ENCODE data around the gene IGFL3. TPM values are rescaled to one million over a fixed set of nuclear protein-coding genes. Genes with fewer than 3 reads are reported as not detected.
"Not testable (repeated sequence)": the region's sequence is repeated elsewhere in the genome, so short reads cannot be mapped to it uniquely, and the experiment has no call there.

The IGFL3 gene
- polyA plus RNA-seq, 1 of the 3 experiments (the other 2 are of a cell fraction), result not detected

DNA sequence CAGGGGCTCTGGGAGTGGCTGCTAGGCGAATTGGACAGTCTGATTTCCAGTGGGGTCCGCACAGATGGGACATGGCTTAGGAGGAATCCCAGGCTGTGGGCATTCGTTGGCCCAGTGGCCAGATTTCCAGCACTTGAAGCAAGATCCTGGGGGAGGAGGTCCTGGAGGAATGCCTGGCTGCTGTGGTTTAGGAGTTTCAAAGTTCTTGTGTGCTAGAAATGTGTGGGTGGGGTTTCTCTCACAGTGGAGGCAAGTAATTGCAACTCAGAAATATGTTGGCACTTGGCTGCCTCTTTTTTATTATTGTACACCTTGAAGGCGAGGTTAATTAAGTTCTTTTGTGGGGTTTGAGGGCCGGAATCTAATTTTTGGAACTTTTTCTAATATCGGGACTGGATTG is 17.1 kb downstream of the IGFL3 start:
- Histone ChIP-seq H3K4me2 (no peak overlapping the region), H3K9me2 (no peaks in the 10 kb centered on the region), H3K27me3 (ENCODE audit: insufficient read depth) (peaks cover 9% of the 10 kb centered on the region; the same call in 1 of the 2 replicates), H3F3A (replicated peaks; ENCODE audit: insufficient read depth) (no peaks in the 10 kb centered on the region), H4K20me1 (ENCODE audit: insufficient read depth) (no peaks in the 10 kb centered on the region), H3K27ac (ENCODE audit: low read depth in 2 of 2, low read length in 1 of 2) (no peak overlapping the region), H3K4me3 (ENCODE audit: low read depth in 2 of 2, low read length in 1 of 2) (no peak overlapping the region), H3K4me1 (ENCODE audit: control insufficient read depth in 1 of 2, insufficient read depth in 2 of 2, low read depth in 1 of 2, low read length in 1 of 2) (no peaks in the 10 kb centered on the region), H3K9ac (no peak overlapping the region), H3K79me2 (ENCODE audit: insufficient read depth) (no peaks in the 10 kb centered on the region), H2AFZ (ENCODE audit: low read depth) (no peak overlapping the region), H3K36me3 (replicated peaks in 1 of 2; ENCODE audit: control insufficient read depth in 1 of 2, insufficient read depth in 2 of 2, low read length in 1 of 2) (no peaks in the 10 kb centered on the region), H3K9me3 (no peaks in the 10 kb centered on the region)
- DNase-seq, result no peak
- WGBS (ENCODE audit: low lambda C conversion rate), result 12% methylated on average over 6 of the region's 6 CpGs
- TF ChIP-seq, protein P1, sequence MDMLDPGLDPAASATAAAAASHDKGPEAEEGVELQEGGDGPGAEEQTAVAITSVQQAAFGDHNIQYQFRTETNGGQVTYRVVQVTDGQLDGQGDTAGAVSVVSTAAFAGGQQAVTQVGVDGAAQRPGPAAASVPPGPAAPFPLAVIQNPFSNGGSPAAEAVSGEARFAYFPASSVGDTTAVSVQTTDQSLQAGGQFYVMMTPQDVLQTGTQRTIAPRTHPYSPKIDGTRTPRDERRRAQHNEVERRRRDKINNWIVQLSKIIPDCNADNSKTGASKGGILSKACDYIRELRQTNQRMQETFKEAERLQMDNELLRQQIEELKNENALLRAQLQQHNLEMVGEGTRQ (IDR thresholded peaks at IDR 0.05; ENCODE audit: borderline replicate concordance, low read depth, low read length), result no peak
- TF ChIP-seq TCF12 (IDR thresholded peaks at IDR 0.05) (no peak), NFIC (IDR thresholded peaks at IDR 0.05; ENCODE audit: borderline replicate concordance) (no peak), TEAD4 (IDR thresholded peaks at IDR 0.05; ENCODE audit: borderline replicate concordance, insufficient read depth) (no peak), RCOR1 (IDR thresholded peaks at IDR 0.05; ENCODE audit: low read length) (no peak), GATA2 (CRISPR knock-in tag; IDR thresholded peaks at IDR 0.05) (no peak), FOXM1 (IDR thresholded peaks at IDR 0.05; ENCODE audit: low read depth) (no peak), ELF1 (IDR thresholded peaks at IDR 0.05) (no peak), RXRA (IDR thresholded peaks at IDR 0.05; ENCODE audit: borderline replicate concordance, low read depth) (no peak), FOXJ3 (CRISPR knock-in tag; IDR thresholded peaks at IDR 0.05) (no peak)
- TF ChIP-seq, protein P2, sequence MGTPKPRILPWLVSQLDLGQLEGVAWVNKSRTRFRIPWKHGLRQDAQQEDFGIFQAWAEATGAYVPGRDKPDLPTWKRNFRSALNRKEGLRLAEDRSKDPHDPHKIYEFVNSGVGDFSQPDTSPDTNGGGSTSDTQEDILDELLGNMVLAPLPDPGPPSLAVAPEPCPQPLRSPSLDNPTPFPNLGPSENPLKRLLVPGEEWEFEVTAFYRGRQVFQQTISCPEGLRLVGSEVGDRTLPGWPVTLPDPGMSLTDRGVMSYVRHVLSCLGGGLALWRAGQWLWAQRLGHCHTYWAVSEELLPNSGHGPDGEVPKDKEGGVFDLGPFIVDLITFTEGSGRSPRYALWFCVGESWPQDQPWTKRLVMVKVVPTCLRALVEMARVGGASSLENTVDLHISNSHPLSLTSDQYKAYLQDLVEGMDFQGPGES (IDR thresholded peaks at IDR 0.05; ENCODE audit: low read depth, low read length), result no peak
- TF ChIP-seq, protein P3, sequence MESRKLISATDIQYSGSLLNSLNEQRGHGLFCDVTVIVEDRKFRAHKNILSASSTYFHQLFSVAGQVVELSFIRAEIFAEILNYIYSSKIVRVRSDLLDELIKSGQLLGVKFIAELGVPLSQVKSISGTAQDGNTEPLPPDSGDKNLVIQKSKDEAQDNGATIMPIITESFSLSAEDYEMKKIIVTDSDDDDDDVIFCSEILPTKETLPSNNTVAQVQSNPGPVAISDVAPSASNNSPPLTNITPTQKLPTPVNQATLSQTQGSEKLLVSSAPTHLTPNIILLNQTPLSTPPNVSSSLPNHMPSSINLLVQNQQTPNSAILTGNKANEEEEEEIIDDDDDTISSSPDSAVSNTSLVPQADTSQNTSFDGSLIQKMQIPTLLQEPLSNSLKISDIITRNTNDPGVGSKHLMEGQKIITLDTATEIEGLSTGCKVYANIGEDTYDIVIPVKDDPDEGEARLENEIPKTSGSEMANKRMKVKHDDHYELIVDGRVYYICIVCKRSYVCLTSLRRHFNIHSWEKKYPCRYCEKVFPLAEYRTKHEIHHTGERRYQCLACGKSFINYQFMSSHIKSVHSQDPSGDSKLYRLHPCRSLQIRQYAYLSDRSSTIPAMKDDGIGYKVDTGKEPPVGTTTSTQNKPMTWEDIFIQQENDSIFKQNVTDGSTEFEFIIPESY (IDR thresholded peaks at IDR 0.05; ENCODE audit: borderline replicate concordance, low read depth), result no peak
- ChIA-PET CTCF (no interaction called here), POLR2A (no interaction called here)

DNA sequence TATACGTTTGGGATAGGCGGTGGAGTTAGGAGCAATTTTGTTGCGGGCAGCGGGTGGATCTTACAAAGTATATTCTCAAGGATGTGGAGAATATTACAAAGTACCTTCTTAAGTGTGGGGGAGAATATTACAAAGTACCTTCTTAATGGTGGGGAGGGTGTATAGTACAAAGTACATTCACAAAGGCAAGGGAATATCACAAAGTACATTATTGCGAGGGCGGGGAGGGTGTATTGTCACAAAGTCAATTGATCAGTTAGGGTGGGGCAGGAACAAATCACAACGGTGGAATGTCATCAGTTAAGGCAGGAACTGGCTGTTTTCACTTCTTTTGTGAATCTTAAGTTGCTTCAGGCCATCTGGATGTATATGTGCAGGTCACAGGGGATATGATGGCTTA is 22.2 kb downstream of the IGFL3 start:
- H3K79me2 ChIP-seq (ENCODE audit: insufficient read depth); POLR2A ChIA-PET; H4K20me1 ChIP-seq (ENCODE audit: insufficient read depth); H3K4me2 ChIP-seq; H3K27ac ChIP-seq (ENCODE audit: low read depth in 2 of 2, low read length in 1 of 2); H3K4me3 ChIP-seq (ENCODE audit: low read depth in 2 of 2, low read length in 1 of 2); H3F3A ChIP-seq (replicated peaks; ENCODE audit: insufficient read depth); H3K36me3 ChIP-seq (replicated peaks in 1 of 2; ENCODE audit: control insufficient read depth in 1 of 2, insufficient read depth in 2 of 2, low read length in 1 of 2); H3K9me3 ChIP-seq; H3K4me1 ChIP-seq (ENCODE audit: control insufficient read depth in 1 of 2, insufficient read depth in 2 of 2, low read depth in 1 of 2, low read length in 1 of 2); H3K9ac ChIP-seq; H2AFZ ChIP-seq (ENCODE audit: low read depth); DNase-seq; H3K9me2 ChIP-seq: not testable (repeated sequence)
- CTCF ChIA-PET, result interaction anchor here (0.9 to 3.2 kb wide), 2 partner anchors 20 to 74 kb away, joined by 4 to 12 read pairs; no protein-coding TSS in a partner anchor
- H3K27me3 ChIP-seq (ENCODE audit: insufficient read depth), result peaks cover 13% of the 10 kb centered on the region; the same call in 1 of the 2 replicates
- WGBS (ENCODE audit: low lambda C conversion rate), result 45% methylated on average over 7 of the region's 7 CpGs

Data from SK-N-SH (cell line).